ENCODE results near the gene DNAAF5.

DNAAF5 gene

GRCh38 chr7:730501-731439, 4.3 kb downstream of the DNAAF5 start:
- Mint-ChIP-seq H3K9me3 (no peaks in the 10 kb centered on the region), H3K27me3 (no peaks in the 10 kb centered on the region), H3K4me3 (no peak overlapping the region), H3K4me1 (ENCODE audit: low read depth) (peaks cover 17% of the 10 kb centered on the region), H3K27ac (no peak overlapping the region), H3K36me3 (ENCODE audit: low read depth) (peaks cover 14% of the 10 kb centered on the region)
- intact Hi-C loops (cut with micrococcal nuclease), result no loop called here

GRCh38 chr7:731440-732085, 5.1 kb downstream of the DNAAF5 start:
- no peaks in the 10 kb centered on the region for H3K27me3 Mint-ChIP-seq
- H3K36me3 Mint-ChIP-seq (ENCODE audit: low read depth), result peaks cover 14% of the 10 kb centered on the region
- intact Hi-C loops (cut with micrococcal nuclease), result no loop called here
- no peaks in the 10 kb centered on the region for H3K9me3 Mint-ChIP-seq
- H3K27ac Mint-ChIP-seq, result no peak overlapping the region
- H3K4me3 Mint-ChIP-seq, result no peak overlapping the region
- H3K4me1 Mint-ChIP-seq (ENCODE audit: low read depth), result peaks cover 12% of the 10 kb centered on the region

- H3K9me3 Mint-ChIP-seq, result no peaks in the 10 kb centered on the region
- peaks cover 14% of the 10 kb centered on the region for H3K36me3 Mint-ChIP-seq (ENCODE audit: low read depth)
- intact Hi-C loops (cut with micrococcal nuclease), result no loop called here
- no peaks in the 10 kb centered on the region for H3K27me3 Mint-ChIP-seq
- peaks cover 12% of the 10 kb centered on the region for H3K4me1 Mint-ChIP-seq (ENCODE audit: low read depth)
- H3K4me3 Mint-ChIP-seq, result no peak overlapping the region
- H3K27ac Mint-ChIP-seq, result no peak overlapping the region
These were observed 5.6 kb downstream of the DNAAF5 start for GRCh38 chr7:732094-732541.

GRCh38 chr7:732556-732955, 6.1 kb downstream of the DNAAF5 start:
- H3K9me3 Mint-ChIP-seq, result no peaks in the 10 kb centered on the region
- no peak overlapping the region for H3K4me3 Mint-ChIP-seq
- no peak overlapping the region for H3K27ac Mint-ChIP-seq
- H3K27me3 Mint-ChIP-seq, result no peaks in the 10 kb centered on the region
- intact Hi-C loops (cut with micrococcal nuclease), result no loop called here
- H3K36me3 Mint-ChIP-seq (ENCODE audit: low read depth), result peaks cover 17% of the 10 kb centered on the region
- peaks cover 12% of the 10 kb centered on the region for H3K4me1 Mint-ChIP-seq (ENCODE audit: low read depth)

- H3K4me3 Mint-ChIP-seq, result no peak overlapping the region
- no peaks in the 10 kb centered on the region for H3K27me3 Mint-ChIP-seq
- H3K4me1 Mint-ChIP-seq (ENCODE audit: low read depth), result no peaks in the 10 kb centered on the region
- intact Hi-C loops (cut with micrococcal nuclease), result no loop called here
- peaks cover 27% of the 10 kb centered on the region for H3K36me3 Mint-ChIP-seq (ENCODE audit: low read depth)
- no peaks in the 10 kb centered on the region for H3K9me3 Mint-ChIP-seq
- H3K27ac Mint-ChIP-seq, result no peak overlapping the region
These were observed 7.7 kb downstream of the DNAAF5 start for GRCh38 chr7:734214-734613.

GRCh38 chr7:734808-735207, 8.3 kb downstream of the DNAAF5 start:
- Mint-ChIP-seq H3K4me3 (no peak overlapping the region), H3K36me3 (ENCODE audit: low read depth) (peaks cover 32% of the 10 kb centered on the region), H3K9me3 (no peaks in the 10 kb centered on the region), H3K27me3 (no peaks in the 10 kb centered on the region), H3K4me1 (ENCODE audit: low read depth) (no peaks in the 10 kb centered on the region), H3K27ac (no peak overlapping the region)
- intact Hi-C loops (cut with micrococcal nuclease), result no loop called here

- no peak overlapping the region for H3K27ac Mint-ChIP-seq
- intact Hi-C loops (cut with micrococcal nuclease), result no loop called here
- H3K4me1 Mint-ChIP-seq (ENCODE audit: low read depth), result no peaks in the 10 kb centered on the region
- H3K36me3 Mint-ChIP-seq (ENCODE audit: low read depth), result peaks cover 53% of the 10 kb centered on the region
- H3K4me3 Mint-ChIP-seq, result no peak overlapping the region
- no peaks in the 10 kb centered on the region for H3K27me3 Mint-ChIP-seq
- H3K9me3 Mint-ChIP-seq, result no peaks in the 10 kb centered on the region
These were observed 11.7 kb downstream of the DNAAF5 start for GRCh38 chr7:738241-738640.

- Mint-ChIP-seq H3K36me3 (ENCODE audit: low read depth) (peaks cover 57% of the 10 kb centered on the region), H3K4me3 (no peak overlapping the region), H3K27me3 (no peaks in the 10 kb centered on the region), H3K4me1 (ENCODE audit: low read depth) (no peaks in the 10 kb centered on the region), H3K9me3 (no peaks in the 10 kb centered on the region), H3K27ac (no peak overlapping the region)
- intact Hi-C loops (cut with micrococcal nuclease), result no loop called here
These were observed 12.4 kb downstream of the DNAAF5 start for GRCh38 chr7:738723-739454.

- H3K4me1 Mint-ChIP-seq (ENCODE audit: low read depth), result no peaks in the 10 kb centered on the region
- H3K9me3 Mint-ChIP-seq, result no peaks in the 10 kb centered on the region
- intact Hi-C loops (cut with micrococcal nuclease), result no loop called here
- no peak overlapping the region for H3K27ac Mint-ChIP-seq
- peaks cover 62% of the 10 kb centered on the region for H3K36me3 Mint-ChIP-seq (ENCODE audit: low read depth)
- H3K4me3 Mint-ChIP-seq, result no peak overlapping the region
- H3K27me3 Mint-ChIP-seq, result no peaks in the 10 kb centered on the region
These were observed 13.0 kb downstream of the DNAAF5 start for GRCh38 chr7:739455-739982.

- Mint-ChIP-seq H3K27ac (no peak overlapping the region), H3K9me3 (no peaks in the 10 kb centered on the region), H3K36me3 (ENCODE audit: low read depth) (peaks cover 69% of the 10 kb centered on the region), H3K4me1 (ENCODE audit: low read depth) (no peaks in the 10 kb centered on the region), H3K4me3 (no peak overlapping the region), H3K27me3 (no peaks in the 10 kb centered on the region)
- intact Hi-C loops (cut with micrococcal nuclease), result no loop called here
These were observed 13.8 kb downstream of the DNAAF5 start for GRCh38 chr7:739983-740942.

GRCh38 chr7:741191-741671, 14.7 kb downstream of the DNAAF5 start:
- intact Hi-C loops (cut with micrococcal nuclease), result no loop called here
- Mint-ChIP-seq H3K27me3 (no peaks in the 10 kb centered on the region), H3K9me3 (no peaks in the 10 kb centered on the region), H3K27ac (no peak overlapping the region), H3K36me3 (ENCODE audit: low read depth) (peaks cover 75% of the 10 kb centered on the region), H3K4me1 (ENCODE audit: low read depth) (no peaks in the 10 kb centered on the region), H3K4me3 (no peak overlapping the region)

- intact Hi-C loops (cut with micrococcal nuclease), result no loop called here
- Mint-ChIP-seq H3K27me3 (no peaks in the 10 kb centered on the region), H3K27ac (no peak overlapping the region), H3K9me3 (no peaks in the 10 kb centered on the region), H3K36me3 (ENCODE audit: low read depth) (peaks cover 75% of the 10 kb centered on the region), H3K4me3 (no peak overlapping the region), H3K4me1 (ENCODE audit: low read depth) (no peaks in the 10 kb centered on the region)
These were observed 15.4 kb downstream of the DNAAF5 start for GRCh38 chr7:741850-742249.

GRCh38 chr7:742791-743190, 16.3 kb downstream of the DNAAF5 start:
- peaks cover 70% of the 10 kb centered on the region for H3K36me3 Mint-ChIP-seq (ENCODE audit: low read depth)
- no peaks in the 10 kb centered on the region for H3K27me3 Mint-ChIP-seq
- no peak overlapping the region for H3K4me3 Mint-ChIP-seq
- no peaks in the 10 kb centered on the region for H3K4me1 Mint-ChIP-seq (ENCODE audit: low read depth)
- no peak overlapping the region for H3K27ac Mint-ChIP-seq
- intact Hi-C loops (cut with micrococcal nuclease), result no loop called here
- no peaks in the 10 kb centered on the region for H3K9me3 Mint-ChIP-seq
